ENCODE results near the gene MORN4.

- TF ChIP-seq CTCF (IDR thresholded peaks at IDR 0.05) (no peak), ZFX (IDR thresholded peaks at IDR 0.05; ENCODE audit: borderline replicate concordance) (no peak)
Measured at GRCh38 chr10:97648562-97649404, 15.5 kb upstream of the MORN4 start.

Data from 22Rv1 (cell line).